Subcutaneous abdominal adipose tissue (tissue), 5 donors: ENCODE measurements around the gene SPOUT1.

Source experiments
- H3K27ac ChIP-seq: one replicate; pipeline ENCODE4 v1.7.0; 2013; ENCODE audit warnings: low read depth, mild to moderate bottlenecking, inconsistent platforms, low read length, moderate library complexity
- H3K27me3 ChIP-seq, 5 donors: one replicate each; pipeline ENCODE4 v1.7.0; 2013; ENCODE audit warnings: low read length in 5 of 5, inconsistent platforms in 1 of 5; ENCODE audit not compliant: control insufficient read depth in 5 of 5, insufficient read depth in 4 of 5
- H3K36me3 ChIP-seq, 5 donors: one replicate each; pipeline ENCODE4 v1.7.0; 2013; ENCODE audit warnings: low read length in 5 of 5; ENCODE audit not compliant: control insufficient read depth in 5 of 5, insufficient read depth in 5 of 5
- H3K4me1 ChIP-seq, 5 donors: one replicate each; pipeline ENCODE4 v1.7.0; 2013; ENCODE audit warnings: low read length in 5 of 5, mild to moderate bottlenecking in 3 of 5, moderate library complexity in 1 of 5; ENCODE audit not compliant: control insufficient read depth in 5 of 5, insufficient read depth in 5 of 5
- H3K4me3 ChIP-seq, 5 donors: one replicate each; pipeline ENCODE4 v1.7.0; 2013; ENCODE audit warnings: low read length in 5 of 5, low read depth in 1 of 5
- H3K9ac ChIP-seq, 5 donors: one replicate each; pipeline ENCODE4 v1.7.0; 2013; ENCODE audit warnings: low read length in 5 of 5, mild to moderate bottlenecking in 4 of 5, moderate library complexity in 3 of 5
- H3K9me3 ChIP-seq, 5 donors: one replicate each; pipeline ENCODE4 v1.7.0; 2013; ENCODE audit warnings: low read length in 5 of 5; ENCODE audit not compliant: control insufficient read depth in 5 of 5
- donor health status: healthy.
- donor health status: healthy.
- donor health status: healthy.
- donor health status: healthy.
- donor health status: healthy.

The SPOUT1 gene

GRCh38 chr9:128773049-128773448 lies 56.5 kb downstream of the SPOUT1 start:
- peaks cover 4 to 26% (median 23%) of the 10 kb centered on the region in 5 donors for H3K4me1 ChIP-seq
- H3K9ac ChIP-seq = no peak overlapping the region
- no peak overlapping the region for H3K4me3 ChIP-seq
- H3K27me3 ChIP-seq = no peaks in the 10 kb centered on the region
- H3K9me3 ChIP-seq = peaks cover 0 to 4% (median 0%) of the 10 kb centered on the region in 5 donors
- H3K36me3 ChIP-seq = peaks cover 0 to 3% (median 0%) of the 10 kb centered on the region in 5 donors
- no peak overlapping the region for H3K27ac ChIP-seq

- peaks cover 0 to 10% (median 5%) of the 10 kb centered on the region in 5 donors for H3K36me3 ChIP-seq
- H3K9me3 ChIP-seq = peaks cover 0 to 4% (median 0%) of the 10 kb centered on the region in 5 donors
- H3K27me3 ChIP-seq = no peaks in the 10 kb centered on the region
- H3K4me1 ChIP-seq = peaks cover 4 to 26% (median 23%) of the 10 kb centered on the region in 5 donors
- H3K27ac ChIP-seq = peak within 1 kb of the TSS; percentile 90
- H3K4me3 ChIP-seq = peak within 1 kb of the TSS; percentile 89 to 96 (median 96)
- peak within 1 kb of the TSS; percentile 84 to 91 (median 90) for H3K9ac ChIP-seq
Observed at GRCh38 chr9:128771745-128772519, 57.7 kb downstream of the SPOUT1 start, which contains the start of gene ZER1. Gene ZER1, minus strand, starts transcription at chr9:128771927. Its CDS starts 16,362 bp downstream, at chr9:128755565.

GRCh38 chr9:128771094-128771721 lies 58.4 kb downstream of the SPOUT1 start:
- Histone ChIP-seq H3K4me3 (peak overlapping the region; percentile 89 to 96 (median 96)), H3K27me3 (no peaks in the 10 kb centered on the region), H3K36me3 (peaks cover 0 to 10% (median 5%) of the 10 kb centered on the region in 5 donors), H3K9me3 (peaks cover 0 to 3% (median 0%) of the 10 kb centered on the region in 5 donors), H3K4me1 (peaks cover 4 to 26% (median 23%) of the 10 kb centered on the region in 5 donors), H3K27ac (peak overlapping the region; percentile 90), H3K9ac (peak overlapping the region; percentile 84 to 91 (median 90))

GRCh38 chr9:128770286-128771030 lies 59.1 kb downstream of the SPOUT1 start:
- Histone ChIP-seq H3K27ac (peak overlapping the region; percentile 90), H3K27me3 (no peaks in the 10 kb centered on the region)

More at GRCh38 chr9:128770286-128771030, 59.1 kb downstream of the SPOUT1 start:
- Histone ChIP-seq H3K9ac (peak overlapping the region; percentile 84 to 91 (median 90)), H3K36me3 (peaks cover 0 to 11% (median 5%) of the 10 kb centered on the region in 5 donors), H3K4me1 (peaks cover 4 to 26% (median 23%) of the 10 kb centered on the region in 5 donors), H3K4me3 (peak overlapping the region; percentile 89 to 96 (median 96)), H3K9me3 (no peaks in the 10 kb centered on the region)
